GM18526 (cell line): ENCODE data around the gene KCTD7.

Source experiments
- POLR2A ChIP-seq: IDR thresholded peaks from 3 replicates; pipeline ENCODE4 v1.6.1; 2011; ENCODE audit not compliant: insufficient read length; ENCODE audit errors: extremely low read depth

KCTD7 gene

GRCh38 chr7:66628361-66629221, at the start of gene KCTD7:
KCTD7 (plus strand) TSS chr7:66628881; CDS start chr7:66629065, 184 bp downstream.
- TF ChIP-seq POLR2A: peak; percentile 98

- no peak for TF ChIP-seq POLR2A
These were observed 45.1 kb upstream of the KCTD7 start for GRCh38 chr7:66583490-66584110.

DNA sequence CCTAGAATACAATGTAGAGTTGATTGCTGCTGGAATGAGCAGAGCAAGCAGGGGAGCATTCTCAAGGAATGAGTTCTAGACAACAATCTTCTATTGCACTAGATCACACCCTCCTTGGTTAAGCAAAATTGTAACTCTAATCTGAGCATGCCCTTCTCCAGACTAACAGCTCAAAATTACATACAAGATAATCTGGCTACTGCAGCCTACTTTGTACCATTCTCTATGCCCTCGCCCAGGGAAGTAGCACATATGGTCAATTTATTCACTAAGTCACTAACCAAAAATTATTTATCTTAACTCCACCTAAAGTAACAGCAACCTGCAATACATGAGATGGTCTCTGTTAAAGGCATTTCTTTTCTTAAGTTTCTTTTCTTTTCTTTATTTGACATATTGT, 42.5 kb upstream of the KCTD7 start:
- no peak for TF ChIP-seq POLR2A

- peak; percentile 90 for TF ChIP-seq POLR2A
These were observed 36.7 kb upstream of the KCTD7 start for GRCh38 chr7:66591799-66592596.

DNA sequence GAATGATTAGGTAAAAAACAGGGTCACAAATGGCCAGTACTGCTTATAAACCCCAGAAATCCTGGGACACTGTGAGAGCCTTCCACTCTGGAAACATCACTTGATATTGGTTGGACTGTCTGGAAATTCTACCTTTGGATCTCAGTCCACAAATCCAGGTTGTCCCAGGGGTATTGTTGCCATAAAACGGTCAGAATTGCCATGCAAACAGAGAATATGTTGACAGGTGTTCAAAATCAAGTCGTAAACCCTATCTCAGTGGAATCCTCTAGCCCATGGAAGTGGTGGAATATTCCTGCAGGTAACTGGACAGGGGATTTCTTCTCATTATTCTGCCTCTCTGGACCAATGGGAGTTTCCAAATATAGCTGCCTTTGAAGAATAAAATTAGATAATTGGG, 31.2 kb upstream of the KCTD7 start:
- no peak for TF ChIP-seq POLR2A

GRCh38 chr7:66602159-66602558, 26.5 kb upstream of the KCTD7 start:
- no peak for TF ChIP-seq POLR2A

- no peak for TF ChIP-seq POLR2A
These were observed 24.5 kb upstream of the KCTD7 start for GRCh38 chr7:66604198-66604597.

- no peak for TF ChIP-seq POLR2A
These were observed 19.5 kb upstream of the KCTD7 start for GRCh38 chr7:66609176-66609575.

- TF ChIP-seq POLR2A: no peak
These were observed 13.0 kb upstream of the KCTD7 start for GRCh38 chr7:66615699-66616098.

GRCh38 chr7:66617295-66617694, 11.4 kb upstream of the KCTD7 start:
- no peak for TF ChIP-seq POLR2A

- no peak for TF ChIP-seq POLR2A
These were observed 2.2 kb upstream of the KCTD7 start for GRCh38 chr7:66626331-66626934.

- TF ChIP-seq POLR2A: no peak
These were observed 1.5 kb upstream of the KCTD7 start for GRCh38 chr7:66627151-66627681.

GRCh38 chr7:66627881-66628360, 760 bp upstream of the KCTD7 start:
- TF ChIP-seq POLR2A: no peak

- no peak for TF ChIP-seq POLR2A
These were observed 761 bp downstream of the KCTD7 start for GRCh38 chr7:66629222-66630062.

- no peak for TF ChIP-seq POLR2A
These were observed 1.9 kb downstream of the KCTD7 start for GRCh38 chr7:66630531-66630930.

DNA sequence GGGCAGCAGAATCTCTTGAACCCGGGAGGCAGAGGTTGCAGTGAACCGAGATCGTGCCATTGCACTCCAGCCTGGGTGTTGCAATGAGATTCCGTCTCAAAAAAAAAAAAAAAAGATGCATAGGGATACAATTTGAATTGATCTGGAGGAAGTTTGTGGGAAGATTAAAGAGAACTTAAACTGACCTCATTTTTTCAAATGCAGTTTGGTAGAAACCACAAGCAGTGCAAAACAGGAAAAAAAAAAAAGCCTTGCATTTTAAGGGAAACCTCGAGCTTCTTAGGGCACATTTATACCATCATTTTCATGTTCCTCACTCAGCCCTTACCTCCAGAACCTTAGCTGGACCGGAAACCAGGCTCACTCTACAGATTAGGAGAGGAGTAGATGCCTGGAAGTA, 2.8 kb downstream of the KCTD7 start:
- no peak for TF ChIP-seq POLR2A
